AG04450 (cell line): ENCODE measurements around the gene GRIN2A. TPM values are rescaled to one million over a fixed set of nuclear protein-coding genes. Genes with fewer than 3 reads are reported as not detected.

ENCODE experiments used
- CTCF ChIA-PET: fragments of 300-600, 350-600 bp; formaldehyde crosslinking; extraction: SDS; loops from one replicate; lab custom pipeline; 2022; ENCODE audit warnings: antibody characterized with exemption, inconsistent platforms; lab: Charles Lee
- POLR2A ChIA-PET: fragments of 350-600 bp; formaldehyde crosslinking; extraction: SDS; loops from one replicate; lab custom pipeline; 2021; ENCODE audit warnings: antibody characterized with exemption, inconsistent platforms; lab: Yijun Ruan, JAX
- DNase-seq: peaks from one replicate; pipeline ENCODE4 v3.0.0-alpha.2; 2011; ENCODE audit warnings: low read depth, low spot score
- H3K27ac ChIP-seq: one replicate; pipeline ENCODE4 v1.5.1; 2012; ENCODE audit warnings: low read depth, low read length, control low read depth
- H3K27me3 ChIP-seq: one replicate; pipeline ENCODE4 v1.6.0; 2012; ENCODE audit warnings: low read length; ENCODE audit not compliant: control insufficient read depth, insufficient read depth
- H3K4me3 ChIP-seq: 2 replicates; pipeline ENCODE4 v1.5.1; 2011; ENCODE audit warnings: mild to moderate bottlenecking, low read depth, low read length, control low read depth
- H3K9me3 ChIP-seq: 2 replicates; pipeline ENCODE4 v1.5.1; 2012; ENCODE audit warnings: low read length; ENCODE audit not compliant: control insufficient read depth, insufficient read depth
- polyA plus RNA-seq: library from polyadenylated mRNA; depleted of rRNA; stranded (reverse); fragments of >200 nt; gene quantifications from 2 replicates; pipeline ENCODE4 v1.2.3, GENCODE V29; 2011
- TF ChIP-seq, protein P1 (sequence below): IDR thresholded peaks from 2 replicates; pipeline ENCODE4 v1.5.1; 2011; ENCODE audit warnings: low read depth, low read length, control low read depth, inconsistent platforms

GRIN2A gene
- polyA plus RNA-seq, 1 experiment: not detected

DNA sequence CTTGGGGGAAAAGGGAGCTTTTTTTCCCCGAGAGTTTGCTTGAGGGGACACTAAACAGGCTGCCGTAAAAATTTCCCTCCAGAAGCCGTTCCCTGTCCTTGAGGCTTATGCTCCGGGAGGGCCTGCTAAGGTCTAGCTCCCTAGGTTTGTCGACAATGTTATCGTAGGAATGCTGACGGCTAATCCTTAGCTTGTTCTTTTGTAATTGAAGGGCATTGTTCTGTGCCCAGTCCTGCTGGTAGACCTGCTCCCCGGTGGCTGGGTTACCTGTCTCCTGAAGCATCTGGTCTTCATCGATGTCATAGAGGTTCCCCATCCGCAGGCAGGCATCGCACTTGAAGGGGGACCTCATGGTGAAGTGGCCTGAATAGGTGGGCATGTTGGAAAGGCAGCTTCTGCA lies 418.7 kb downstream of the GRIN2A start:
- TF ChIP-seq, protein P1, sequence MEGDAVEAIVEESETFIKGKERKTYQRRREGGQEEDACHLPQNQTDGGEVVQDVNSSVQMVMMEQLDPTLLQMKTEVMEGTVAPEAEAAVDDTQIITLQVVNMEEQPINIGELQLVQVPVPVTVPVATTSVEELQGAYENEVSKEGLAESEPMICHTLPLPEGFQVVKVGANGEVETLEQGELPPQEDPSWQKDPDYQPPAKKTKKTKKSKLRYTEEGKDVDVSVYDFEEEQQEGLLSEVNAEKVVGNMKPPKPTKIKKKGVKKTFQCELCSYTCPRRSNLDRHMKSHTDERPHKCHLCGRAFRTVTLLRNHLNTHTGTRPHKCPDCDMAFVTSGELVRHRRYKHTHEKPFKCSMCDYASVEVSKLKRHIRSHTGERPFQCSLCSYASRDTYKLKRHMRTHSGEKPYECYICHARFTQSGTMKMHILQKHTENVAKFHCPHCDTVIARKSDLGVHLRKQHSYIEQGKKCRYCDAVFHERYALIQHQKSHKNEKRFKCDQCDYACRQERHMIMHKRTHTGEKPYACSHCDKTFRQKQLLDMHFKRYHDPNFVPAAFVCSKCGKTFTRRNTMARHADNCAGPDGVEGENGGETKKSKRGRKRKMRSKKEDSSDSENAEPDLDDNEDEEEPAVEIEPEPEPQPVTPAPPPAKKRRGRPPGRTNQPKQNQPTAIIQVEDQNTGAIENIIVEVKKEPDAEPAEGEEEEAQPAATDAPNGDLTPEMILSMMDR: no peak
- CTCF ChIA-PET: no interaction called here

DNA sequence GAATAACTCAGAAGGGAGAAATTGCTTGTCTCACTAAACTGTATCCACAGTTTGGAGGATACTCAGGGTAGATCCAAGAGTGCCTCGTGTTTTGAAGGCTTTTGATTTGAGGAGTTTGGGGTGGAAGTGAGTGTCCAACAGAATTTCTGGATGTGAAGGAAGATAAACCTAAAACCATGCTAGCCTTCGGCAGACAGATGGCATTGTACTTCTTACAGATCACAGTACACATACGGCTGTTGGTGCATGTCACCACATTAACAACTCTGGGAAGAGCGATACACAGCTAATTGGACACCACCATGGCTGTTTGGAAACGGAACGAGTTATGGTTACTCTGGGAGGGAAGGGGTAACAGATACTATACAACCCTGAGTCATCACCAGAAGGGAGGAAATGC lies 420.4 kb downstream of the GRIN2A start:
- no peak for DNase-seq
- Histone ChIP-seq H3K9me3 (peaks cover 27% of the 10 kb centered on the region), H3K27ac (no peak overlapping the region), H3K4me3 (no peak overlapping the region), H3K27me3 (no peaks in the 10 kb centered on the region)
- ChIA-PET CTCF (no interaction called here), POLR2A (no interaction called here)
- TF ChIP-seq, protein P1: no peak

More for the DNA sequence above, 418.7 kb downstream of the GRIN2A start:
- POLR2A ChIA-PET: no interaction called here
- H3K27ac ChIP-seq: no peak overlapping the region
- peaks cover 34% of the 10 kb centered on the region for H3K9me3 ChIP-seq
- no peak overlapping the region for H3K4me3 ChIP-seq
- DNase-seq: no peak
- no peaks in the 10 kb centered on the region for H3K27me3 ChIP-seq

DNA sequence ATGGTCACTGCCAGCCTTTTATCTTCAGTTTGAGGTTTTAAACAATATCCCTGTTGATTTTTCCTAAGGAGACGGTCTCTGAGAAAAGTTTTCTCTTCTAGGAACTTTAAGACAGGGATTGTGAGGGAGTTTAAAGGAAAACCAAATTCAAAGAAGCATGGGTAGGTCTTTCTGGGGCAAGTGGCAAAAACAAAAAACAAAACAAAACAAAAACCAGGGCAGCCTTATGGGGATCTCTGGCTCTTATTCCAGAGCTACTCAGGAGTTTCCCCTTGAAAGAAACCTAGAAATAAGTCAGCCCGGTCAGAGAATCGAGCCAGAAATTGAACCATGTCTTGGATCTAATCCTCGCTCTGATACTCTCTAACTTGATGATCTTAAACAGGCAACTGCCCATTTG lies 424.5 kb downstream of the GRIN2A start:
- H3K27me3 ChIP-seq: no peaks in the 10 kb centered on the region
- H3K9me3 ChIP-seq: peaks cover 5% of the 10 kb centered on the region; the same call in 1 of the 2 replicates
- TF ChIP-seq, protein P1: no peak
- no peak for DNase-seq
- H3K4me3 ChIP-seq: no peak overlapping the region
- ChIA-PET CTCF (no interaction called here), POLR2A (no interaction called here)
- H3K27ac ChIP-seq: no peak overlapping the region

DNA sequence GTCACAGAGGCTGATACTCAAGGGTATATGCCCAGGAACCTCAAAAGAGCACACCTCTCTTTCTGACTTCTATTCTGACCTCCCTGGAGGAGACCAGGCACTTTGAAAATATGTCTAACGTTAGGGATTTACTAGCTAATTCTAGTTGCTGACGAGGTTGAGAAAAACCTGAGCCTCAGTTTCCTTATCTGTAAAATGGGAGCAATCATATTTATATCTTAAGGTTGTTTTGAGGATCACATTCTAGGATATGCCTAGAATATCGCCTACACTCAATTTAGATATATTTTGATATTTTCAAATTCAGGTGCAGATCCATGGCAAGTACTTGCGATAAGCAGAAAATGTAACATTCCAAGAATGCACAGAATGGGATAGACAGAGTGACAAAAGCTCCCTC lies 425.8 kb downstream of the GRIN2A start:
- H3K4me3 ChIP-seq: no peak overlapping the region
- no peaks in the 10 kb centered on the region for H3K27me3 ChIP-seq
- DNase-seq: no peak
- H3K27ac ChIP-seq: no peak overlapping the region
- ChIA-PET POLR2A (no interaction called here), CTCF (no interaction called here)
- peaks cover 12% of the 10 kb centered on the region; the same call in 1 of the 2 replicates for H3K9me3 ChIP-seq
- TF ChIP-seq, protein P1: no peak

DNA sequence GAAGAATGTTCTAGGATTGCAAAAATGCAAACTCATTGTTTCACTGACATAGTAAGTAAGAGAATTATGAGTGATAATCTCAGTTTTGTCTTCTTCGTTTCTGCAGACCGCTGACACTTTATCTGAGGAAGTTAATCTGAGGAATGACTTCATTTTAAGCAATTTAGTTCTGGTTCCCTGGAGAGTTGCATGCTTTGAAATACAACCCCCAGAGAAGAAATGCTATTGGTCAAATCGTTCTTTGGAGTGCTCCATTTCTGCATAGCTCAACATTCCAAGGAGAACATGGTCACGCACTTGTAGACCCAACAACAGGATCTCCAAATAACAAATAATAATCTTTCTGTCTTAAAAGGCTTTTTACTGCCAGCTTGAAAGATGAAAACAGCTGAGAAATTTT lies 427.1 kb downstream of the GRIN2A start:
- Histone ChIP-seq H3K4me3 (no peak overlapping the region), H3K9me3 (peaks cover 8% of the 10 kb centered on the region; the same call in 1 of the 2 replicates), H3K27ac (no peak overlapping the region), H3K27me3 (no peaks in the 10 kb centered on the region)
- TF ChIP-seq, protein P1: no peak
- no peak for DNase-seq
- POLR2A ChIA-PET: no interaction called here
- CTCF ChIA-PET: no interaction called here
